ENCODE results near the gene ZNF665.
"Not testable (repeated sequence)": the region's sequence is repeated elsewhere in the genome, so short reads cannot be mapped to it uniquely, and the experiment has no call there.

The ZNF665 gene

GRCh38 chr19:53158119-53158656 lies 35.0 kb downstream of the ZNF665 start:
- in situ Hi-C loops (cut with HindIII; ENCODE audit: low sequenced_read_pairs), result no loop called here

GRCh38 chr19:53157626-53158025 lies 35.5 kb downstream of the ZNF665 start:
- in situ Hi-C loops (cut with HindIII; ENCODE audit: low sequenced_read_pairs), result no loop called here

DNA sequence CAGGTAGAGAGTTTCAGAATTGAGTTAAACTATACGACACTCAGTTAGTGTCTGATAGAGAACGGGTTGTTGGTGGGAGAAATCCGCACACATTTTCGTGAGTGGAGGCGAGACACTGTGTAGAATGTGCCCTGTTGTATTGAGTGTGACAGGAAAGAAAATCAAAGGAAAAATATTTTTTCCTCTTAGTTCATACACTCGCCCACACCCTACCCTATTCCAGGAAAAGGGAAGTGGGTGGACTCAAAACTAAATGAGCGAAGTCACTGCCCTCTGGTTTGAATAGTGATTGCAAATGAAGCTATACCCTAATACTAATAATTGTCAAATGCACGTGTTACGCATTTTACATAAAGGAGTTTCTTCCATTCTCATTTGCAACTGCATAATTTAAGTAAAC lies 36.3 kb downstream of the ZNF665 start:
- in situ Hi-C loops (cut with HindIII; ENCODE audit: low sequenced_read_pairs), result no loop called here

DNA sequence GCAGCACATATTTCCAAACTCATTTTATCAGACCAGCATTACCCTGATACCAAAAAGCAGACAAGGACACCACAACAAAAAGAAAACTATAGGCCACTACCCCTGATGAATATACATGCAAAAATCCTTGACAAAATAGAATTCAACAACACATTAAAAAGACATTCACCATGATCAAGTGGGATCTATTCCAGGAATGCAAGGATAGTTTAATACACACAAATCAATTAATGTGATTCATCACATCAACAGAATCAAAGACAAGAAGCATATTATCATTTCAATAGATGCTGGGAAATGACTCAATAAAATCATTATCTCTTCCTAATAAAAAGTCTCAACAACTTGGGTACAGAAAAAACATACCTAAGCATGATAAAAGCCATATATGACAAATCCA lies 45.5 kb downstream of the ZNF665 start:
- in situ Hi-C loops (cut with HindIII; ENCODE audit: low sequenced_read_pairs), result no loop called here

GRCh38 chr19:53140351-53140750 lies 52.8 kb downstream of the ZNF665 start:
- in situ Hi-C loops (cut with HindIII; ENCODE audit: low sequenced_read_pairs), result loop anchor here (5.0 kb wide), 1 partner anchor 88 kb away; no protein-coding TSS in a partner anchor

GRCh38 chr19:53136432-53136831 lies 56.7 kb downstream of the ZNF665 start:
- in situ Hi-C loops (cut with HindIII; ENCODE audit: low sequenced_read_pairs), result no loop called here

GRCh38 chr19:53132141-53132991 lies 60.8 kb downstream of the ZNF665 start, which contains the start of gene ZNF415:
Gene ZNF415 (minus strand): TSS chr19:53132910. CDS start chr19:53122676, 10,234 bp downstream.
- in situ Hi-C loops (cut with HindIII; ENCODE audit: low sequenced_read_pairs), result no loop called here

DNA sequence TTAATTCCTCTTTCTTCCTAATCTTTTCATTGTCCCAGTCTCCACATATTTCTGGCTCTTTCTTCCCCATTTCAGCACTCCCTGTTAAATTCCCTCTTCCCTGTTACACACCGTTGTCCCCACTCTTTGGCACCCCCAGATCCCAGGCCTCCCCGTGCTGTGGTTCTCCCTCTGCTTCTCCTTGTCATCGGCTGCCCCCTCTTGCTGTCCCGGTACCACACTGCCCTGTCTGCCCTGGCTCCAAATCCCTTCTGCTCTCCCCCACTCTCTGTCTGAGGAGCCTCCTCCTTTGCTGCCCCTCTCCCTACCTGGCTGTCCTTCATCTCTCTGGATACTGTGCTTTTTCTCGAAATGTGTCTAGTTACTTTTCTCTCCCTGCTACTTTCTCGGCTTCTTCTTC lies 61.4 kb downstream of the ZNF665 start:
- in situ Hi-C loops (cut with HindIII; ENCODE audit: low sequenced_read_pairs), result no loop called here

GRCh38 chr19:53131085-53131590 lies 62.0 kb downstream of the ZNF665 start:
- in situ Hi-C loops (cut with HindIII; ENCODE audit: low sequenced_read_pairs), result no loop called here

DNA sequence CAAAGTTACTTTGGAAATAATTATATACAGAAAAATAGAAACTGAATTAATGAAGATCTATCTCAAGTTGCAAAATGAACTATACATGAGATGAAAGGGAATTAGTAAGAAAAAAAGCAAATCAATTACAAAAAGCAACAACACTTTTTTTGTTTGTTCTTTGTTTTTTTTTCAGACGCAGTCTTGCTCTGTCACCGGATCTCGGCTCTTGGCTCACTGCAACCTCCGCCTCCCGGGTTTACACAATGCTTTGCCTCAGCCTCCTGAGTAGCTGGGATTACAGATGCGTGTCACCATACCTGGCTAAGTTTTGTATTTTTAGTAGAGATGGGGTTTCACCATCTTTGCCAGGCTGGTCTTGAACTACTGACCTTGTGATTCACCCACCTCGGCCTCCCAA lies 62.7 kb downstream of the ZNF665 start:
- in situ Hi-C loops (cut with HindIII; ENCODE audit: low sequenced_read_pairs), result no loop called here

DNA sequence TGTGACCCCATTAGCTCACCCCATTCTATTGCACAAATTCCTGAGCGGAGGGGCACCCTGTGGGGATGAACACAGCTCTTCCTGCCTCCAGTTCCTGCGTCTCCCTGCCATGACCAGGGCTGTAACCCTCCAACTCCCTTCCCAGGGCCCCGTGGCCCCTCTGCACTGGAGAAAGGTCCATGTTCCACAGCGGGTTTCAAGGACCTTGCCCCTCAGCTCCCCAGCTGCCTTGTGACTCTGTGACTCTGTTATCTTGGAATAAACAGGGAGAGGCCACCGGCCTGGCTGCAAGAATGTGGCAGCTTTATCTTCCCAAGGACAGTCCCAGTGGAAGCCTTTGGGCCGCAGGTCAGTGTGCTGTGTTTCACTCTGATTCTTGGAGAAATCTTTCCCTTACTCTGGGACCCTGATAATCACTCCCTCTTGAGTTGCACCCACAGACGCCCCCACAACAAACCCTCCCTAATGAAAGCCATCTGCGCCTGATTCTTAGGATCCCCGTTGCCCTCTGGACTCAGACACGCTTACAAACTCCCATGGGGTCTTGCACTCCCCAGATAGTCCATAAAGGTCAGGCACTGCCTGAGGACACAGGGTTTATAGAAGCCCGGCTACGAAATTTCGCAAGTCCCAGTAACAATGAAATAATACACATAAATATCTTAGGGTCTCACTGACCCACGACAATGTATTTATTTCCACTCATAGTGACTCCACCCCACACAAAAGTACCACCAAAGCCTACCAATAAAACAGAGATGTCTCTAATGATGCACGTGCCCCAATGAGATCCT lies 66.2 kb downstream of the ZNF665 start:
- in situ Hi-C loops (cut with HindIII; ENCODE audit: low sequenced_read_pairs), result not testable (repeated sequence)

DNA sequence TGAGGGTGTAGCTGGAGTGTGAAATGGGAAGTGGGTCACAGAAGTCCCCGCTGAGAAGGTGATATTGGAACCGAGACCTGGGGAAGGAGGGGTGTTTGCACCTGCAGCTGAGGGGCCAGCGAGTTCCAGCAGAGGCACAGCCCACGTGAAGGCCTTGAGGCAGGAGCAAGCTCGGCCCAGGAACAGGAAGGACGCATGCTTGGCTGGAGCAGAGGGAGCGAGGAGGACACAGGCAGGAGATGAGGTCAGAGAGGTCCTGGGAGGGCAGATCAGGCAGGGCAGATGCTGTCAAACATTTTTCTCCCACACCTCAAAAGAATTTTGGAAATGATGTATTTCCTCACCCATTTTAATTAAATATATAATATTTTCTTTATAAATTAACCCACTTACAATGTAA lies 69.8 kb downstream of the ZNF665 start:
- in situ Hi-C loops (cut with HindIII; ENCODE audit: low sequenced_read_pairs), result no loop called here
